Renal pelvis (tissue), 4 donors: ENCODE results near the gene LHX5. TPM values are rescaled to one million over a fixed set of nuclear protein-coding genes. Genes with fewer than 3 reads are reported as not detected.

Source experiments
- DNase-seq: peaks from one replicate; pipeline ENCODE4 v3.0.0-alpha.2; 2013
- polyA plus RNA-seq, 3 donors: library from polyadenylated mRNA; unstranded; fragments of 120-200 nt; gene quantifications; one replicate each; pipeline ENCODE4 v1.2.1, GENCODE V29; 2013; ENCODE audit not compliant: insufficient read length in 3 of 3

Gene LHX5
- polyA plus RNA-seq, 3 donors: not detected

DNA sequence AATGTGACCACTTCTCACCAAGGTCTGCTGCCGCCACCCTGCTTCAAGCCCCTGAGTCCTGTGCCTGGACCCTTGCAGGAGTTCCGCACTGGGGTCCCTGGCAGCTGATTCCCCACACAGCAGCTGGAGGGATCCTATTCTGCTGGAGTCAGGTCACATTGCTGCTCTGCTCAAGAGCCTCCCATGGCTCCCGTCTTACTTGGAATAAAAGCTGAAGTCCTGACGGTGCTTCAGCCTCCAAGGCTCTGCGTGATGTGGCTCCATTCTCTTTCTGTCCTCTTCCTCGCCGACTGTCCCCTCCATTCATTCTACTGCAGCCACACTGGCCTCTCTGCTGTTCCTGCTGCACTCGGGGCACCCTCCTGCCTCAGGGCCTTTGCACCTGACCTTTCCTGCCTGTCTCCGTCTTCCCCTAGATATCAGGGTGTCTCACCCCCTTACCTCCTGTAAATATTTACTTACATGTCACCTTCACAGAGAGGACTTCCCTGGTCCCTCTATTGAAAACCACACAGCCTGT, 57.1 kb downstream of the LHX5 start:
- DNase-seq: no peak

DNA sequence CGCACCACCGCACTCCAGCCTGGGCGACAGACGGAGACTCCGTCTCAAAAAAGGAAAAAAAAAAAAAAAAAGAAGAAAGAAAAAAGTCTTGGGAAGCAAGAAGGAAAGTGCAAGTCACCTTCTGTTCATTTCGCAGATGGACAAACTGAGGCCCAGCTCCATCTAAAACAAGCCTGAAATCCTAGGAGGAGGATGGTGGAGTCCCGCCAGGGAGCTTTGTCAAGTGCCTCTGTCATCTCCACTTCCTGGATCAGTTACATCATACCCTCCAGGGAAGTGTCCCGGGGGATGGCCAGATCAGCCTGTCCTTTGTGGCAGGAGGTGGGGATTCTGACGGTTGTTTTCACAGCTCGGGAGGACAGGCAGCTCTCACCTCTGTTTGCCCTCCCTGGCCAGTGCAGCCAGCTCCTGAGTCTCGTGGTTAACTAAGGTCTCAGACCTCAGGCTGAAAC, 58.2 kb downstream of the LHX5 start:
- DNase-seq: no peak

Other genes starting within 250 kb of the LHX5 start
- gene SLC8B1, start 136.8 kb downstream of the LHX5 start, polyA plus RNA-seq: 10 to 100 TPM; 14.2 to 20.6 (median 14.9) TPM
- 10 to 100 TPM; 16.6 to 23.0 (median 21.8) TPM for gene PLBD2, start 113.3 kb downstream of the LHX5 start, polyA plus RNA-seq
- gene SDS, start 68.0 kb downstream of the LHX5 start, polyA plus RNA-seq: under 1 TPM; 0.19 to 0.53 (median 0.45) TPM
- gene SDSL, start 49.5 kb downstream of the LHX5 start, polyA plus RNA-seq: 10 to 100 TPM; 15.4 to 18.2 (median 16.2) TPM